ENCODE results near the gene CST1. TPM values are rescaled to one million over a fixed set of nuclear protein-coding genes. Genes with fewer than 3 reads are reported as not detected.
A peak's percentile ranks its signal among the peaks of the same experiment; 100 is the strongest.

Gene CST1
- total RNA-seq, 1 donor from 2014 or later = not detected

- no peak overlapping the region for H3K4me3 ChIP-seq (ENCODE audit: insufficient read depth, low read depth, low read length)
- no peak overlapping the region for H2AFZ ChIP-seq (ENCODE audit: low read depth, low read length)
- H3K36me3 ChIP-seq (ENCODE audit: insufficient read depth, low read length) = no peaks in the 10 kb centered on the region
- no peaks in the 10 kb centered on the region for H3K4me1 Mint-ChIP-seq (ENCODE audit: low read depth, unreplicated experiment)
- no peak overlapping the region for H3K9ac ChIP-seq (ENCODE audit: low read length)
- H3K4me2 ChIP-seq (ENCODE audit: low read length) = no peak overlapping the region
- no peaks in the 10 kb centered on the region for H3K79me2 ChIP-seq (ENCODE audit: insufficient read depth, low read length)
- peaks cover 2% of the 10 kb centered on the region for H3K9me3 Mint-ChIP-seq (ENCODE audit: unreplicated experiment)
- TF ChIP-seq EZH2 (IDR thresholded peaks at IDR 0.05; ENCODE audit: insufficient read depth, low read length) = no peak
- no peak for TF ChIP-seq CTCF (IDR thresholded peaks at IDR 0.05; ENCODE audit: insufficient read depth, low read depth, low read length)
- no peaks in the 10 kb centered on the region for H3K4me1 ChIP-seq (ENCODE audit: insufficient read depth, low read length)
- DNase-seq (ENCODE audit: low read depth) (no peak), FAIRE-seq (no peak)
- no peaks in the 10 kb centered on the region for H3K9me3 ChIP-seq (ENCODE audit: insufficient read depth, low read depth, low read length)
- H3K27ac Mint-ChIP-seq (ENCODE audit: unreplicated experiment) = no peak overlapping the region
- H3K27ac ChIP-seq (ENCODE audit: low read depth, low read length) = no peak overlapping the region
- H3K36me3 Mint-ChIP-seq (ENCODE audit: low read depth, unreplicated experiment) = no peaks in the 10 kb centered on the region
- peaks cover 28% of the 10 kb centered on the region for H3K27me3 Mint-ChIP-seq (ENCODE audit: low read depth, unreplicated experiment)
- H3K4me3 Mint-ChIP-seq (ENCODE audit: unreplicated experiment) = no peak overlapping the region
- H4K20me1 ChIP-seq (ENCODE audit: insufficient read depth, low read length) = no peaks in the 10 kb centered on the region
- no peaks in the 10 kb centered on the region for H3K27me3 ChIP-seq (ENCODE audit: insufficient read depth, low read length)
Measured at GRCh38 chr20:23794841-23795240, 44.1 kb upstream of the CST1 start.

GRCh38 chr20:23794065-23794464 lies 43.3 kb upstream of the CST1 start:
- no peak overlapping the region for H3K4me3 Mint-ChIP-seq (ENCODE audit: unreplicated experiment)
- H3K27ac Mint-ChIP-seq (ENCODE audit: unreplicated experiment) = no peak overlapping the region
- no peaks in the 10 kb centered on the region for H3K27me3 ChIP-seq (ENCODE audit: insufficient read depth, low read length)
- no peak for TF ChIP-seq EZH2 (IDR thresholded peaks at IDR 0.05; ENCODE audit: insufficient read depth, low read length)
- no peak for TF ChIP-seq CTCF (IDR thresholded peaks at IDR 0.05; ENCODE audit: insufficient read depth, low read depth, low read length)
- no peaks in the 10 kb centered on the region for H3K9me3 ChIP-seq (ENCODE audit: insufficient read depth, low read depth, low read length)
- no peaks in the 10 kb centered on the region for H3K36me3 ChIP-seq (ENCODE audit: insufficient read depth, low read length)
- no peaks in the 10 kb centered on the region for H4K20me1 ChIP-seq (ENCODE audit: insufficient read depth, low read length)
- H3K36me3 Mint-ChIP-seq (ENCODE audit: low read depth, unreplicated experiment) = no peaks in the 10 kb centered on the region
- FAIRE-seq (no peak), DNase-seq (ENCODE audit: low read depth) (no peak)
- H2AFZ ChIP-seq (ENCODE audit: low read depth, low read length) = no peak overlapping the region
- peaks cover 27% of the 10 kb centered on the region for H3K27me3 Mint-ChIP-seq (ENCODE audit: low read depth, unreplicated experiment)
- no peak overlapping the region for H3K9ac ChIP-seq (ENCODE audit: low read length)
- H3K27ac ChIP-seq (ENCODE audit: low read depth, low read length) = no peak overlapping the region
- H3K79me2 ChIP-seq (ENCODE audit: insufficient read depth, low read length) = no peaks in the 10 kb centered on the region
- no peaks in the 10 kb centered on the region for H3K4me1 ChIP-seq (ENCODE audit: insufficient read depth, low read length)
- H3K4me2 ChIP-seq (ENCODE audit: low read length) = no peak overlapping the region
- H3K9me3 Mint-ChIP-seq (ENCODE audit: unreplicated experiment) = peaks cover 6% of the 10 kb centered on the region
- H3K4me1 Mint-ChIP-seq (ENCODE audit: low read depth, unreplicated experiment) = no peaks in the 10 kb centered on the region
- H3K4me3 ChIP-seq (ENCODE audit: insufficient read depth, low read depth, low read length) = no peak overlapping the region

GRCh38 chr20:23783447-23783846 lies 32.7 kb upstream of the CST1 start:
- no peaks in the 10 kb centered on the region for H3K79me2 ChIP-seq (ENCODE audit: insufficient read depth, low read length)
- no peaks in the 10 kb centered on the region for H3K27me3 ChIP-seq (ENCODE audit: insufficient read depth, low read length)
- no peaks in the 10 kb centered on the region for H3K36me3 Mint-ChIP-seq (ENCODE audit: low read depth, unreplicated experiment)
- H3K9ac ChIP-seq (ENCODE audit: low read length) = no peak overlapping the region
- no peaks in the 10 kb centered on the region for H4K20me1 ChIP-seq (ENCODE audit: insufficient read depth, low read length)
- peaks cover 5% of the 10 kb centered on the region for H3K4me1 Mint-ChIP-seq (ENCODE audit: low read depth, unreplicated experiment)
- no peak overlapping the region for H3K4me3 Mint-ChIP-seq (ENCODE audit: unreplicated experiment)
- H3K36me3 ChIP-seq (ENCODE audit: insufficient read depth, low read length) = no peaks in the 10 kb centered on the region
- peaks cover 5% of the 10 kb centered on the region for H3K27me3 Mint-ChIP-seq (ENCODE audit: low read depth, unreplicated experiment)
- no peaks in the 10 kb centered on the region for H3K9me3 ChIP-seq (ENCODE audit: insufficient read depth, low read depth, low read length)
- H3K4me3 ChIP-seq (ENCODE audit: insufficient read depth, low read depth, low read length) = no peak overlapping the region
- peak; percentile 65 for FAIRE-seq
- TF ChIP-seq CTCF (IDR thresholded peaks at IDR 0.05; ENCODE audit: insufficient read depth, low read depth, low read length) (no peak), EZH2 (IDR thresholded peaks at IDR 0.05; ENCODE audit: insufficient read depth, low read length) (no peak)
- H3K9me3 Mint-ChIP-seq (ENCODE audit: unreplicated experiment) = peaks cover 7% of the 10 kb centered on the region
- no peak overlapping the region for H2AFZ ChIP-seq (ENCODE audit: low read depth, low read length)
- no peak for DNase-seq (ENCODE audit: low read depth)
- H3K27ac ChIP-seq (ENCODE audit: low read depth, low read length) = no peak overlapping the region
- H3K4me1 ChIP-seq (ENCODE audit: insufficient read depth, low read length) = no peaks in the 10 kb centered on the region
- no peak overlapping the region for H3K4me2 ChIP-seq (ENCODE audit: low read length)
- no peak overlapping the region for H3K27ac Mint-ChIP-seq (ENCODE audit: unreplicated experiment)
